ENCODE data around the gene TFCP2. TPM values are rescaled to one million over a fixed set of nuclear protein-coding genes. Genes with fewer than 3 reads are reported as not detected.

TFCP2 gene
- total RNA-seq, 1 donor from 2014 or later, result 30.2 TPM

GRCh38 chr12:51128919-51129318, 44.0 kb downstream of the TFCP2 start:
- Histone ChIP-seq H3K27me3 (ENCODE audit: low read depth) (no peaks in the 10 kb centered on the region), H3K4me3 (no peak overlapping the region), H3K27ac (no peak overlapping the region), H3K36me3 (peaks cover 14% of the 10 kb centered on the region), H3K4me1 (no peaks in the 10 kb centered on the region), H3K9me3 (no peaks in the 10 kb centered on the region)
- no peak for ATAC-seq
- TF ChIP-seq CTCF (IDR thresholded peaks at IDR 0.05), result no peak
- intact Hi-C loops (cut with DNase I), result no loop called here
- no peak for DNase-seq

- ATAC-seq (no peak), DNase-seq (no peak)
- Histone ChIP-seq H3K4me3 (no peak overlapping the region), H3K9me3 (no peaks in the 10 kb centered on the region), H3K36me3 (peaks cover 14% of the 10 kb centered on the region), H3K27me3 (ENCODE audit: low read depth) (no peaks in the 10 kb centered on the region), H3K4me1 (no peaks in the 10 kb centered on the region), H3K27ac (no peak overlapping the region)
- TF ChIP-seq CTCF (IDR thresholded peaks at IDR 0.05), result no peak
- intact Hi-C loops (cut with DNase I), result no loop called here
Observed at GRCh38 chr12:51127050-51127729, 45.7 kb downstream of the TFCP2 start.

GRCh38 chr12:51126297-51126696, 46.6 kb downstream of the TFCP2 start:
- TF ChIP-seq CTCF (IDR thresholded peaks at IDR 0.05), result no peak
- intact Hi-C loops (cut with DNase I), result no loop called here
- Histone ChIP-seq H3K4me1 (no peaks in the 10 kb centered on the region), H3K27ac (no peak overlapping the region), H3K4me3 (no peak overlapping the region), H3K36me3 (peaks cover 14% of the 10 kb centered on the region), H3K27me3 (ENCODE audit: low read depth) (no peaks in the 10 kb centered on the region), H3K9me3 (no peaks in the 10 kb centered on the region)
- ATAC-seq, result no peak
- DNase-seq, result no peak

GRCh38 chr12:51124504-51124903, 48.4 kb downstream of the TFCP2 start:
- Histone ChIP-seq H3K4me1 (no peaks in the 10 kb centered on the region), H3K36me3 (peaks cover 14% of the 10 kb centered on the region), H3K9me3 (no peaks in the 10 kb centered on the region), H3K27ac (no peak overlapping the region), H3K4me3 (no peak overlapping the region), H3K27me3 (ENCODE audit: low read depth) (no peaks in the 10 kb centered on the region)
- ATAC-seq, result no peak
- DNase-seq, result no peak
- TF ChIP-seq CTCF (IDR thresholded peaks at IDR 0.05), result no peak
- intact Hi-C loops (cut with DNase I), result no loop called here

GRCh38 chr12:51122844-51123243, 50.1 kb downstream of the TFCP2 start:
- intact Hi-C loops (cut with DNase I), result no loop called here

More at GRCh38 chr12:51122844-51123243, 50.1 kb downstream of the TFCP2 start:
- H3K9me3 ChIP-seq, result no peaks in the 10 kb centered on the region
- ATAC-seq (no peak), DNase-seq (no peak)
- no peak overlapping the region for H3K4me3 ChIP-seq
- TF ChIP-seq CTCF (IDR thresholded peaks at IDR 0.05), result no peak
- no peaks in the 10 kb centered on the region for H3K27me3 ChIP-seq (ENCODE audit: low read depth)
- no peak overlapping the region for H3K27ac ChIP-seq
- peaks cover 29% of the 10 kb centered on the region for H3K36me3 ChIP-seq
- no peaks in the 10 kb centered on the region for H3K4me1 ChIP-seq

Data from lower lobe of right lung (tissue), 2 donors.